ENCODE measurements around the gene BRAF.

DNA sequence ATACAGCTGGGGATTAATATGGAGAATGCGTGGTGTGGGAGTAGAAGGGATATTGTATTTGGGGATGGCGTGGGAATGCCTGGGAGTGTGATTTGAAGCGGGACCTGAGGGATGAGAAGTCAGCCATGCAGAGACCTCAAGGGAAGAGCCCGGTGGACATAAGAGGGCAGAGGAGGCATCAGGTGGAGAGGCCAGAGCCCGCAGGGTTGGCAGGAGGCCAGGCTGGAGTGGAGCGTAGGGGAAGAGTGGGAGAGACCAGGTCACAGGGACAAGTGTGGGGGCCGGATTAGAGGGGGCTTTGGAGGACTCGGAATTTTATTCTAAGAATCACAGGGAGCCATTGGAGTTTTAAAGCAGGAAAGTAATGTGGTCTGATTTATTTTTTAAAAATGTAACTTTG lies 226.3 kb downstream of the BRAF start:
- TF ChIP-seq YY1 (IDR thresholded peaks at IDR 0.05; ENCODE audit: insufficient read depth, insufficient read length): no peak
- no peak for TF ChIP-seq ZNF274 (IDR thresholded peaks at IDR 0.05; ENCODE audit: low read depth, low read length)
- no peak for TF ChIP-seq SUZ12 (IDR thresholded peaks at IDR 0.05; ENCODE audit: extremely low read depth, insufficient read depth, insufficient read length)
